ENCODE results near the gene CXADR.
"Not testable (repeated sequence)": the region's sequence is repeated elsewhere in the genome, so short reads cannot be mapped to it uniquely, and the experiment has no call there.

Gene CXADR

GRCh38 chr21:17523007-17523451 is 10.2 kb downstream of the CXADR start:
- H3K27ac ChIP-seq (ENCODE audit: low read length) = no peak overlapping the region
- no peaks in the 10 kb centered on the region for H3K36me3 ChIP-seq (ENCODE audit: control insufficient read depth, insufficient read depth, low read length)
- peaks cover 3% of the 10 kb centered on the region; the same call in 1 of the 2 replicates for H3K4me1 ChIP-seq (ENCODE audit: control insufficient read depth, insufficient read depth, low read length)
- no peak overlapping the region for H3K4me3 ChIP-seq (ENCODE audit: low read length)
- no CpG with 5 or more reads among the region's 2 CpGs for WGBS (ENCODE audit: insufficient coverage, insufficient read length)
- H3K9me3 ChIP-seq (ENCODE audit: control insufficient read depth, insufficient read depth, low read length) = no peaks in the 10 kb centered on the region
- H3K27me3 ChIP-seq (ENCODE audit: control insufficient read depth, insufficient read depth, low read length) = no peaks in the 10 kb centered on the region
- DNase-seq (ENCODE audit: low read depth, low spot score) = no peak

GRCh38 chr21:17523979-17524494 is 11.2 kb downstream of the CXADR start:
- DNase-seq (ENCODE audit: low read depth, low spot score); H3K9me3 ChIP-seq (ENCODE audit: control insufficient read depth, insufficient read depth, low read length); H3K36me3 ChIP-seq (ENCODE audit: control insufficient read depth, insufficient read depth, low read length); H3K4me3 ChIP-seq (ENCODE audit: low read length); H3K27me3 ChIP-seq (ENCODE audit: control insufficient read depth, insufficient read depth, low read length); H3K4me1 ChIP-seq (ENCODE audit: control insufficient read depth, insufficient read depth, low read length); H3K27ac ChIP-seq (ENCODE audit: low read length): not testable (repeated sequence)
- WGBS (ENCODE audit: insufficient coverage, insufficient read length) = no CpG with 5 or more reads among the region's 10 CpGs

- WGBS (ENCODE audit: insufficient coverage, insufficient read length) = no CpG with 5 or more reads among the region's 6 CpGs
Observed at GRCh38 chr21:17524635-17525034, 11.8 kb downstream of the CXADR start.

GRCh38 chr21:17526776-17527175 is 13.9 kb downstream of the CXADR start:
- H3K27me3 ChIP-seq (ENCODE audit: control insufficient read depth, insufficient read depth, low read length) = no peaks in the 10 kb centered on the region
- WGBS (ENCODE audit: insufficient coverage, insufficient read length) = 100% methylated on average over 1 of the region's 3 CpGs
- H3K9me3 ChIP-seq (ENCODE audit: control insufficient read depth, insufficient read depth, low read length) = no peaks in the 10 kb centered on the region
- no peaks in the 10 kb centered on the region for H3K36me3 ChIP-seq (ENCODE audit: control insufficient read depth, insufficient read depth, low read length)
- no peak overlapping the region for H3K27ac ChIP-seq (ENCODE audit: low read length)
- peaks cover 3% of the 10 kb centered on the region; the same call in 1 of the 2 replicates for H3K4me1 ChIP-seq (ENCODE audit: control insufficient read depth, insufficient read depth, low read length)
- DNase-seq (ENCODE audit: low read depth, low spot score) = no peak
- H3K4me3 ChIP-seq (ENCODE audit: low read length) = no peak overlapping the region

More at GRCh38 chr21:17524635-17525034, 11.8 kb downstream of the CXADR start:
- DNase-seq (ENCODE audit: low read depth, low spot score) = no peak
- Histone ChIP-seq H3K36me3 (ENCODE audit: control insufficient read depth, insufficient read depth, low read length) (no peaks in the 10 kb centered on the region), H3K27ac (ENCODE audit: low read length) (no peak overlapping the region), H3K27me3 (ENCODE audit: control insufficient read depth, insufficient read depth, low read length) (no peaks in the 10 kb centered on the region), H3K9me3 (ENCODE audit: control insufficient read depth, insufficient read depth, low read length) (no peaks in the 10 kb centered on the region), H3K4me3 (ENCODE audit: low read length) (no peak overlapping the region), H3K4me1 (ENCODE audit: control insufficient read depth, insufficient read depth, low read length) (peaks cover 3% of the 10 kb centered on the region; the same call in 1 of the 2 replicates)

GRCh38 chr21:17527240-17527639 is 14.4 kb downstream of the CXADR start:
- no peaks in the 10 kb centered on the region for H3K9me3 ChIP-seq (ENCODE audit: control insufficient read depth, insufficient read depth, low read length)
- no peak overlapping the region for H3K27ac ChIP-seq (ENCODE audit: low read length)
- H3K4me3 ChIP-seq (ENCODE audit: low read length) = no peak overlapping the region
- peaks cover 3% of the 10 kb centered on the region; the same call in 1 of the 2 replicates for H3K4me1 ChIP-seq (ENCODE audit: control insufficient read depth, insufficient read depth, low read length)
- no peak for DNase-seq (ENCODE audit: low read depth, low spot score)
- no peaks in the 10 kb centered on the region for H3K36me3 ChIP-seq (ENCODE audit: control insufficient read depth, insufficient read depth, low read length)
- no peaks in the 10 kb centered on the region for H3K27me3 ChIP-seq (ENCODE audit: control insufficient read depth, insufficient read depth, low read length)
- no CpG with 5 or more reads among the region's 2 CpGs for WGBS (ENCODE audit: insufficient coverage, insufficient read length)

- no peak for DNase-seq (ENCODE audit: low read depth, low spot score)
- H3K4me1 ChIP-seq (ENCODE audit: control insufficient read depth, insufficient read depth, low read length) = peaks cover 3% of the 10 kb centered on the region; the same call in 1 of the 2 replicates
- no peaks in the 10 kb centered on the region for H3K9me3 ChIP-seq (ENCODE audit: control insufficient read depth, insufficient read depth, low read length)
- H3K4me3 ChIP-seq (ENCODE audit: low read length) = no peak overlapping the region
- no peaks in the 10 kb centered on the region for H3K36me3 ChIP-seq (ENCODE audit: control insufficient read depth, insufficient read depth, low read length)
- no CpG with 5 or more reads among the region's 5 CpGs for WGBS (ENCODE audit: insufficient coverage, insufficient read length)
- H3K27ac ChIP-seq (ENCODE audit: low read length) = no peak overlapping the region
- H3K27me3 ChIP-seq (ENCODE audit: control insufficient read depth, insufficient read depth, low read length) = no peaks in the 10 kb centered on the region
Observed at GRCh38 chr21:17527711-17528110, 14.9 kb downstream of the CXADR start.

- peaks cover 2% of the 10 kb centered on the region; the same call in 1 of the 2 replicates for H3K4me1 ChIP-seq (ENCODE audit: control insufficient read depth, insufficient read depth, low read length)
- H3K4me3 ChIP-seq (ENCODE audit: low read length) = no peak overlapping the region
- H3K9me3 ChIP-seq (ENCODE audit: control insufficient read depth, insufficient read depth, low read length) = no peaks in the 10 kb centered on the region
- H3K27ac ChIP-seq (ENCODE audit: low read length) = no peak overlapping the region
- no peaks in the 10 kb centered on the region for H3K27me3 ChIP-seq (ENCODE audit: control insufficient read depth, insufficient read depth, low read length)
- DNase-seq (ENCODE audit: low read depth, low spot score) = no peak
- WGBS (ENCODE audit: insufficient coverage, insufficient read length) = no CpG with 5 or more reads among the region's 5 CpGs
- H3K36me3 ChIP-seq (ENCODE audit: control insufficient read depth, insufficient read depth, low read length) = no peaks in the 10 kb centered on the region
Observed at GRCh38 chr21:17529648-17530047, 16.8 kb downstream of the CXADR start.

- Histone ChIP-seq H3K36me3 (ENCODE audit: control insufficient read depth, insufficient read depth, low read length) (no peaks in the 10 kb centered on the region), H3K27me3 (ENCODE audit: control insufficient read depth, insufficient read depth, low read length) (no peaks in the 10 kb centered on the region), H3K4me1 (ENCODE audit: control insufficient read depth, insufficient read depth, low read length) (peaks cover 2% of the 10 kb centered on the region; the same call in 1 of the 2 replicates), H3K9me3 (ENCODE audit: control insufficient read depth, insufficient read depth, low read length) (no peaks in the 10 kb centered on the region), H3K4me3 (ENCODE audit: low read length) (no peak overlapping the region), H3K27ac (ENCODE audit: low read length) (no peak overlapping the region)
- WGBS (ENCODE audit: insufficient coverage, insufficient read length) = no CpG with 5 or more reads among the region's 3 CpGs
- no peak for DNase-seq (ENCODE audit: low read depth, low spot score)
Observed at GRCh38 chr21:17532292-17532691, 19.4 kb downstream of the CXADR start.

GRCh38 chr21:17536381-17536780 is 23.5 kb downstream of the CXADR start:
- H3K27ac ChIP-seq (ENCODE audit: low read length) = no peak overlapping the region
- no peaks in the 10 kb centered on the region for H3K9me3 ChIP-seq (ENCODE audit: control insufficient read depth, insufficient read depth, low read length)
- no peaks in the 10 kb centered on the region for H3K27me3 ChIP-seq (ENCODE audit: control insufficient read depth, insufficient read depth, low read length)
- no peak overlapping the region for H3K4me3 ChIP-seq (ENCODE audit: low read length)
- no CpG with 5 or more reads among the region's 3 CpGs for WGBS (ENCODE audit: insufficient coverage, insufficient read length)
- DNase-seq (ENCODE audit: low read depth, low spot score) = no peak
- H3K36me3 ChIP-seq (ENCODE audit: control insufficient read depth, insufficient read depth, low read length) = no peaks in the 10 kb centered on the region; the same call in 1 of the 2 replicates
- no peaks in the 10 kb centered on the region for H3K4me1 ChIP-seq (ENCODE audit: control insufficient read depth, insufficient read depth, low read length)

- Histone ChIP-seq H3K27me3 (ENCODE audit: control insufficient read depth, insufficient read depth, low read length) (no peaks in the 10 kb centered on the region), H3K27ac (ENCODE audit: low read length) (no peak overlapping the region), H3K4me3 (ENCODE audit: low read length) (no peak overlapping the region), H3K36me3 (ENCODE audit: control insufficient read depth, insufficient read depth, low read length) (no peaks in the 10 kb centered on the region; the same call in 1 of the 2 replicates), H3K9me3 (ENCODE audit: control insufficient read depth, insufficient read depth, low read length) (no peaks in the 10 kb centered on the region), H3K4me1 (ENCODE audit: control insufficient read depth, insufficient read depth, low read length) (no peaks in the 10 kb centered on the region)
- WGBS (ENCODE audit: insufficient coverage, insufficient read length) = no CpG with 5 or more reads among the region's 2 CpGs
- no peak for DNase-seq (ENCODE audit: low read depth, low spot score)
Observed at GRCh38 chr21:17537299-17537698, 24.5 kb downstream of the CXADR start.

GRCh38 chr21:17538576-17538975 is 25.7 kb downstream of the CXADR start:
- Histone ChIP-seq H3K4me3 (ENCODE audit: low read length) (no peak overlapping the region), H3K27me3 (ENCODE audit: control insufficient read depth, insufficient read depth, low read length) (no peaks in the 10 kb centered on the region), H3K4me1 (ENCODE audit: control insufficient read depth, insufficient read depth, low read length) (no peaks in the 10 kb centered on the region), H3K27ac (ENCODE audit: low read length) (no peak overlapping the region), H3K36me3 (ENCODE audit: control insufficient read depth, insufficient read depth, low read length) (no peaks in the 10 kb centered on the region; the same call in 1 of the 2 replicates), H3K9me3 (ENCODE audit: control insufficient read depth, insufficient read depth, low read length) (no peaks in the 10 kb centered on the region)
- no peak for DNase-seq (ENCODE audit: low read depth, low spot score)
- WGBS (ENCODE audit: insufficient coverage, insufficient read length) = no CpG with 5 or more reads among the region's 2 CpGs

Data from iPS DF 6.9 (cell line).